Endothelial cell of umbilical vein (primary cell): Measurements from ENCODE around the gene DAAM1. TPM values are rescaled to one million over a fixed set of nuclear protein-coding genes. Genes with fewer than 3 reads are reported as not detected.

Source experiments
- BruUV-seq: library from RNA; stranded (reverse); fragments of 400-500 nt; replicated peaks from 2 replicates; lab custom pipeline; 2021; lab: Mats Ljungman, UMichigan
- CTCF ChIA-PET: fragments of 300-600, 350-600 bp; sonication (Branson Sonifier 250); formaldehyde crosslinking; loops from one replicate; lab custom pipeline; 2021; ENCODE audit warnings: antibody characterized with exemption, inconsistent platforms; lab: Charles Lee
- POLR2A ChIA-PET: fragments of 300-600, 350-600 bp; sonication (Branson Sonifier 250); formaldehyde crosslinking; loops from one replicate; lab custom pipeline; 2021; ENCODE audit warnings: antibody characterized with exemption, inconsistent platforms; lab: Charles Lee
- DNase-seq: peaks from one replicate; pipeline ENCODE4 v3.0.0-alpha.2; 2011; ENCODE audit warnings: low read depth, low spot score
- FAIRE-seq: peaks from 2 replicates; lab custom pipeline; 2011; peaks lifted over from hg19 to GRCh38; lab: Jason Lieb, UNC
- H2AFZ ChIP-seq: 2 replicates; pipeline ENCODE4 v1.6.0; 2012; ENCODE audit warnings: low read depth, low read length, control low read depth, inconsistent platforms
- H3K27ac ChIP-seq: 2 replicates; pipeline ENCODE4 v1.5.1; 2011; ENCODE audit warnings: low read depth, mild to moderate bottlenecking, control low read depth, low read length, moderate library complexity; ENCODE audit not compliant: insufficient read depth
- H3K27me3 ChIP-seq, 2 experiments: 2 replicates each; pipeline versions ENCODE4 v1.6.0 to v1.6.1; 2011; ENCODE audit warnings: low read length in 2 of 2, mixed read lengths in 1 of 2; ENCODE audit not compliant: control insufficient read depth in 2 of 2, insufficient read depth in 2 of 2
- H3K36me3 ChIP-seq, 2 experiments: 2 replicates in 1 of 2; 3 replicates in 1 of 2; pipeline ENCODE4 v1.5.1; 2011; ENCODE audit warnings: low read length in 2 of 2, mild to moderate bottlenecking in 1 of 2, moderate library complexity in 1 of 2; ENCODE audit not compliant: control insufficient read depth in 2 of 2, insufficient read depth in 2 of 2; ENCODE audit errors: extremely low read depth in 1 of 2
- H3K4me1 ChIP-seq: 3 replicates; pipeline ENCODE4 v1.5.1; 2011; ENCODE audit warnings: mild to moderate bottlenecking, low read length; ENCODE audit not compliant: control insufficient read depth, insufficient read depth; ENCODE audit errors: extremely low read depth
- H3K4me2 ChIP-seq: 2 replicates; pipeline ENCODE4 v1.6.1; 2011; ENCODE audit warnings: low read length, control low read depth, mixed read lengths; ENCODE audit not compliant: insufficient read depth
- H3K4me3 ChIP-seq, 3 experiments: fragments of 200-600 bp in 1 of 3; sonication (generic), shearing (Covaris generic) in 1 of 3; replicated peaks in 1 of 3; 2 replicates each; pipeline ENCODE4 v1.5.1; 2011 to 2016; ENCODE audit warnings: control low read depth in 3 of 3, low read length in 3 of 3, mild to moderate bottlenecking in 2 of 3, inconsistent platforms in 1 of 3, low read depth in 1 of 3, moderate library complexity in 1 of 3; ENCODE audit not compliant: insufficient read depth in 1 of 3
- H3K79me2 ChIP-seq: 2 replicates; pipeline ENCODE4 v1.6.0; 2012; ENCODE audit warnings: low read length, inconsistent platforms; ENCODE audit not compliant: control insufficient read depth, insufficient read depth
- H3K9ac ChIP-seq: replicated peaks from 2 replicates; pipeline ENCODE3; 2011; ENCODE audit warnings: low read length, control low read depth; ENCODE audit not compliant: insufficient read depth; ENCODE audit errors: extremely low read depth
- H3K9me1 ChIP-seq: replicated peaks from 3 replicates; pipeline ENCODE4 v1.6.0; 2011; ENCODE audit warnings: mild to moderate bottlenecking, low read length; ENCODE audit not compliant: control insufficient read depth, insufficient read depth; ENCODE audit errors: extremely low read depth
- H3K9me3 ChIP-seq: replicated peaks from 2 replicates; pipeline ENCODE4 v1.5.1; 2012; ENCODE audit warnings: low read length, inconsistent platforms; ENCODE audit not compliant: control insufficient read depth, insufficient read depth
- H4K20me1 ChIP-seq: replicated peaks from 2 replicates; pipeline ENCODE3; 2011; ENCODE audit warnings: mild to moderate bottlenecking, low read length; ENCODE audit not compliant: control insufficient read depth, insufficient read depth; ENCODE audit errors: extremely low read depth
- EZH2 ChIP-seq: IDR thresholded peaks from 2 replicates; pipeline ENCODE4 v1.6.1; 2012; ENCODE audit warnings: borderline replicate concordance, low read depth, mild to moderate bottlenecking, moderate library complexity, low read length, inconsistent platforms; ENCODE audit not compliant: severe bottlenecking
- FOS ChIP-seq: IDR thresholded peaks from 2 replicates; pipeline ENCODE4 v1.6.1; 2011; ENCODE audit warnings: mild to moderate bottlenecking, low read length, moderate library complexity, borderline replicate concordance; ENCODE audit not compliant: insufficient read depth
- GATA2 ChIP-seq: IDR thresholded peaks from 2 replicates; pipeline ENCODE4 v1.7.0; 2011; ENCODE audit warnings: low read depth, mild to moderate bottlenecking, moderate library complexity, mixed read lengths, low read length; ENCODE audit not compliant: insufficient read length, insufficient read depth
- JUN ChIP-seq: IDR thresholded peaks from 2 replicates; pipeline ENCODE4 v1.6.1; 2011; ENCODE audit warnings: borderline replicate concordance, low read depth; ENCODE audit not compliant: insufficient read length, insufficient read depth
- MYC ChIP-seq: IDR thresholded peaks from one replicate; pipeline ENCODE4 v1.6.1; 2011; ENCODE audit warnings: mild to moderate bottlenecking, low read depth, low read length
- POLR2A ChIP-seq: IDR thresholded peaks from 2 replicates; pipeline ENCODE4 v1.6.1; 2012; ENCODE audit warnings: low read depth, mild to moderate bottlenecking, control low read depth, low read length
- POLR2AphosphoS5 ChIP-seq: IDR thresholded peaks from 2 replicates; pipeline ENCODE4 v1.6.1; 2012; ENCODE audit warnings: low read depth, mild to moderate bottlenecking, control low read depth, low read length, moderate library complexity; ENCODE audit not compliant: insufficient read depth
- dilution Hi-C: fragments of 300-500 bp; cut with MboI; formaldehyde crosslinking; loops from one replicate; pipeline ENCODE4 v1.15.0; 2019; ENCODE audit warnings: low sequenced_read_pairs; ENCODE audit not compliant: extremely low pct_ligation_motif_present
- intact Hi-C: fragments of 100-400 bp; cut with micrococcal nuclease; formaldehyde crosslinking; loops from one replicate; pipeline ENCODE4 v1.10.0; 2022
- polyA plus RNA-seq, 4 experiments: library from polyadenylated mRNA; depleted of rRNA in 3 of 4; stranded (reverse) in 3 of 4; unstranded in 1 of 4; fragments of >200 nt; gene quantifications; 2 replicates each; pipeline versions ENCODE4 v1.2.1 to v1.2.3, GENCODE V29; 2011 to 2012; ENCODE audit warnings: missing spikeins in 1 of 4
- total RNA-seq: library from RNA; stranded (reverse); gene quantifications from 2 replicates; pipeline ENCODE4 v1.2.3, GENCODE V29; 2021
- TF ChIP-seq, protein P1 (sequence below), 2 donors: IDR thresholded peaks; 1 replicate in 1 of 2; 2 replicates in 1 of 2; pipeline ENCODE4 v1.5.1; 2011; ENCODE audit warnings: low read length in 2 of 2, mild to moderate bottlenecking in 2 of 2, moderate library complexity in 2 of 2, control low read depth in 1 of 2, inconsistent platforms in 1 of 2, low read depth in 1 of 2; ENCODE audit not compliant: insufficient read depth in 1 of 2; ENCODE audit errors: extremely low read depth in 1 of 2
- TF ChIP-seq, protein P2 (sequence below): IDR thresholded peaks from 2 replicates; pipeline ENCODE4 v1.6.1; 2011; ENCODE audit not compliant: insufficient read depth, insufficient read length

DAAM1 gene
- total and polyA plus RNA-seq, 2 donors (not counting 3 experiments of a cell fraction or from before 2014, with no cell fraction given): 10.2 to 25.3 TPM

DNA sequence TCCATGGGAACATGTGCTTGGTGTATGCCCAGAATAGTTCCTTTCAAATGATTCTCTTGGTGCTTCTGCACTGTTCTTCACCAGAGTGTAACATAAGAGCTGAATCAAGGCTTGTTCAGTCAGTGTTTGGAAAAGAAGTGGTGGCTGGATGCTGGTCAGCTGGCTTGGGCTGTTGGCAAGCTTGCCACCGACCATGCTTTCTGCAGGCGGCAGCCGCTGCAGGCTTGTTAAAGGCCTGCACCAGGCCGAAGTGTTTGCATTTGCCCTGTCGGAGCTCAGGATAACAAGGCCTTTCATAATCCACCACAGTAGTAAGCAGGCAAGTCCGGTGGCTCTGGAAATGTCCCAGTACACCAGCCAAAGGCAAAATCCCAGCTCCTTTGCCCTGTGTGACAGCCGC is 26.9 kb downstream of the DAAM1 start:
- DNase-seq (peak; percentile 22), FAIRE-seq (no peak)
- H3K79me2 ChIP-seq: peaks cover 40% of the 10 kb centered on the region
- H3K9me1 ChIP-seq: no peaks in the 10 kb centered on the region
- no peak overlapping the region for H3K4me3 ChIP-seq
- H3K9ac ChIP-seq: no peak overlapping the region
- no peaks in the 10 kb centered on the region for H3K36me3 ChIP-seq
- dilution Hi-C loops (no loop called here), intact Hi-C loops (no loop called here)
- BruUV-seq: no TSS peak
- CTCF ChIA-PET: interaction anchor here (0.9 kb wide), 1 partner anchor 229 kb away, joined by 3 read pairs; no protein-coding TSS in a partner anchor
- no peaks in the 10 kb centered on the region for H3K27me3 ChIP-seq
- H4K20me1 ChIP-seq: no peaks in the 10 kb centered on the region
- no peak for TF ChIP-seq MYC
- no peak for TF ChIP-seq GATA2
- no peak for TF ChIP-seq POLR2A
- TF ChIP-seq EZH2: no peak
- no peak for TF ChIP-seq FOS
- no peak for TF ChIP-seq POLR2AphosphoS5
- TF ChIP-seq JUN: no peak
- TF ChIP-seq, protein P1, sequence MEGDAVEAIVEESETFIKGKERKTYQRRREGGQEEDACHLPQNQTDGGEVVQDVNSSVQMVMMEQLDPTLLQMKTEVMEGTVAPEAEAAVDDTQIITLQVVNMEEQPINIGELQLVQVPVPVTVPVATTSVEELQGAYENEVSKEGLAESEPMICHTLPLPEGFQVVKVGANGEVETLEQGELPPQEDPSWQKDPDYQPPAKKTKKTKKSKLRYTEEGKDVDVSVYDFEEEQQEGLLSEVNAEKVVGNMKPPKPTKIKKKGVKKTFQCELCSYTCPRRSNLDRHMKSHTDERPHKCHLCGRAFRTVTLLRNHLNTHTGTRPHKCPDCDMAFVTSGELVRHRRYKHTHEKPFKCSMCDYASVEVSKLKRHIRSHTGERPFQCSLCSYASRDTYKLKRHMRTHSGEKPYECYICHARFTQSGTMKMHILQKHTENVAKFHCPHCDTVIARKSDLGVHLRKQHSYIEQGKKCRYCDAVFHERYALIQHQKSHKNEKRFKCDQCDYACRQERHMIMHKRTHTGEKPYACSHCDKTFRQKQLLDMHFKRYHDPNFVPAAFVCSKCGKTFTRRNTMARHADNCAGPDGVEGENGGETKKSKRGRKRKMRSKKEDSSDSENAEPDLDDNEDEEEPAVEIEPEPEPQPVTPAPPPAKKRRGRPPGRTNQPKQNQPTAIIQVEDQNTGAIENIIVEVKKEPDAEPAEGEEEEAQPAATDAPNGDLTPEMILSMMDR (IDR thresholded peaks at IDR 0.05; ENCODE audit: extremely low read depth in 1 of 2, insufficient read depth in 1 of 2, low read depth in 1 of 2, low read length in 2 of 2): no peak
- TF ChIP-seq, protein P2, sequence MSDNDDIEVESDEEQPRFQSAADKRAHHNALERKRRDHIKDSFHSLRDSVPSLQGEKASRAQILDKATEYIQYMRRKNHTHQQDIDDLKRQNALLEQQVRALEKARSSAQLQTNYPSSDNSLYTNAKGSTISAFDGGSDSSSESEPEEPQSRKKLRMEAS: no peak
- H2AFZ ChIP-seq: no peak overlapping the region
- H3K4me2 ChIP-seq: no peak overlapping the region
- POLR2A ChIA-PET: no interaction called here
- H3K9me3 ChIP-seq: no peaks in the 10 kb centered on the region
- peaks cover 37% of the 10 kb centered on the region for H3K4me1 ChIP-seq
- H3K27ac ChIP-seq: no peak overlapping the region
